ENCODE data around the gene FBXL13. TPM values are rescaled to one million over a fixed set of nuclear protein-coding genes. Genes with fewer than 3 reads are reported as not detected.

The FBXL13 gene
- total and polyA plus RNA-seq, 8 donors: 0.80 to 25.3 (median 6.0) TPM; not detected in 1

DNA sequence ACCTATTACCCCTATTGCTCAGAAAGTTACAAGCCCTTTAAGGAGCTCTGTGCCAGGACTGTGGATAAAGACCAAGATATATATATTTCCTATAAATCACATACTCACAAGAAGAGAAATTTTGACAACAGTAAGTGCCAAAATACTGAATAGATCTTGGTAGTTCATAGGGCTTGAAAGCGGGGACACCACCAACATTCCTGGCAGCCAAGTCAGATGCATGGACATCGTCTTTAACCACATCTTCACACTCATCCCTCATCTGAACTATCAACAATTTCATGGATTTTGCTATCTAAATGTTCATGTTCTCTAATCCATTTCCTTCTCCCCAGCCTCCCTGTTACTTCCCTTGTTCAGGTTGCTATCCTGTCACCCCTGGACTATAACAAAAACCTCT lies 229.2 kb downstream of the FBXL13 start:
- no peaks in the 10 kb centered on the region for H3K36me3 ChIP-seq
- TF ChIP-seq EP300 (IDR thresholded peaks at IDR 0.05): no peak
- no peak for TF ChIP-seq POLR2AphosphoS5 (IDR thresholded peaks at IDR 0.05)
- TF ChIP-seq POLR2A (IDR thresholded peaks at IDR 0.05): no peak
- TF ChIP-seq, protein P1, sequence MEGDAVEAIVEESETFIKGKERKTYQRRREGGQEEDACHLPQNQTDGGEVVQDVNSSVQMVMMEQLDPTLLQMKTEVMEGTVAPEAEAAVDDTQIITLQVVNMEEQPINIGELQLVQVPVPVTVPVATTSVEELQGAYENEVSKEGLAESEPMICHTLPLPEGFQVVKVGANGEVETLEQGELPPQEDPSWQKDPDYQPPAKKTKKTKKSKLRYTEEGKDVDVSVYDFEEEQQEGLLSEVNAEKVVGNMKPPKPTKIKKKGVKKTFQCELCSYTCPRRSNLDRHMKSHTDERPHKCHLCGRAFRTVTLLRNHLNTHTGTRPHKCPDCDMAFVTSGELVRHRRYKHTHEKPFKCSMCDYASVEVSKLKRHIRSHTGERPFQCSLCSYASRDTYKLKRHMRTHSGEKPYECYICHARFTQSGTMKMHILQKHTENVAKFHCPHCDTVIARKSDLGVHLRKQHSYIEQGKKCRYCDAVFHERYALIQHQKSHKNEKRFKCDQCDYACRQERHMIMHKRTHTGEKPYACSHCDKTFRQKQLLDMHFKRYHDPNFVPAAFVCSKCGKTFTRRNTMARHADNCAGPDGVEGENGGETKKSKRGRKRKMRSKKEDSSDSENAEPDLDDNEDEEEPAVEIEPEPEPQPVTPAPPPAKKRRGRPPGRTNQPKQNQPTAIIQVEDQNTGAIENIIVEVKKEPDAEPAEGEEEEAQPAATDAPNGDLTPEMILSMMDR (IDR thresholded peaks at IDR 0.05): no peak
- intact Hi-C loops (cut with DNase I; ENCODE audit: low total_unique reads): no loop called here
- 94 to 99% (median 96%) methylated on average over 2 of the region's 2 CpGs for WGBS, 5 donors
- no peak overlapping the region for H3K4me3 ChIP-seq
- no peak overlapping the region for H3K27ac ChIP-seq
- no peaks in the 10 kb centered on the region for H3K27me3 ChIP-seq
- H3K4me1 ChIP-seq: peaks cover 0 to 15% (median 6%) of the 10 kb centered on the region in 4 donors
- H3K9me3 ChIP-seq: no peaks in the 10 kb centered on the region
- DNase-seq: no peak

DNA sequence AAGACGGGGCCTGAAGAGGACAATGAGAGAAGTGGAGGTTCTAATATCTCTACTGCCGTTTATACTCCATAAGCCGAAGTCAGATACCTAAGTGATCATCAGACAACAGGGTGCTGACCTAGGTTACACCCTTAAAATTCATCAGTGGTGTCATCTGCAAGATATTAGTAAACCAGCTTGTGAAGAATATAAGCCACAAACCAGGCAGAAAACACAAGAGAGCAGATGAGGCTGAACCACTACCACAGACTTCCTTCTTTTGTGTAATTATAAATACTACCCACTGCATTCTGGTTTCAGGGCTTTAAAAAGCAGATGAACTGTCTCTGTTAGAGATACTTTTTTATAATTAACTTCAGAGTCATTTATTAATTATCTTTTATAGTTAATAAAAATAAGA lies 230.7 kb downstream of the FBXL13 start:
- Histone ChIP-seq H3K27me3 (no peaks in the 10 kb centered on the region), H3K36me3 (no peaks in the 10 kb centered on the region), H3K27ac (no peak overlapping the region), H3K9me3 (no peaks in the 10 kb centered on the region), H3K4me3 (no peak overlapping the region), H3K4me1 (peaks cover 0 to 9% (median 2%) of the 10 kb centered on the region in 4 donors)
- TF ChIP-seq POLR2A (IDR thresholded peaks at IDR 0.05): no peak
- TF ChIP-seq, protein P1 (IDR thresholded peaks at IDR 0.05): no peak
- no peak for TF ChIP-seq EP300 (IDR thresholded peaks at IDR 0.05)
- no peak for TF ChIP-seq POLR2AphosphoS5 (IDR thresholded peaks at IDR 0.05)
- DNase-seq: no peak
- intact Hi-C loops (cut with DNase I; ENCODE audit: low total_unique reads): no loop called here
- WGBS, 5 donors: 88 to 99% (median 94%) methylated on average over 3 of the region's 3 CpGs

DNA sequence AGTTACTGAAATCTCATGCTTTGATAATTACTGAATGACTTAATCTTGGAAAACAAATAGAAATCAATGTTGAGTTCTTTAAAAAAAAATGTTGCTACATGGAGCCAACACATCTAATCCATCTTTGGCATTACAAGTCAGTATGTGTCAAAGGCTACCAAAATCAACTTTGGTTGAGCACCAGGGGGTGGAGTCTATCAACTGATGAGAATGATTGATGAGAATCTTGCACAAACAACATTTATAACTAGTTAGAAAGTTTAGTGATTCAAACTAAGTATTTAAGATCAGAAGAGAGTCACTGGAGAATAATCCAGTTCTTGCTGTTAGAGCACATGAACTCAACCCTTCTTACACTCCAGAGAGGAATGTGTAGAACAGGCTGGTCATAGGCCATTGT lies 232.3 kb downstream of the FBXL13 start:
- H3K4me3 ChIP-seq: no peak overlapping the region
- intact Hi-C loops (cut with DNase I; ENCODE audit: low total_unique reads): no loop called here
- H3K27ac ChIP-seq: no peak overlapping the region
- no peaks in the 10 kb centered on the region for H3K9me3 ChIP-seq
- H3K36me3 ChIP-seq: no peaks in the 10 kb centered on the region
- H3K4me1 ChIP-seq: peaks cover 0 to 10% (median 3%) of the 10 kb centered on the region in 4 donors
- no peak for DNase-seq
- H3K27me3 ChIP-seq: no peaks in the 10 kb centered on the region
- TF ChIP-seq POLR2A (IDR thresholded peaks at IDR 0.05) (no peak), POLR2AphosphoS5 (IDR thresholded peaks at IDR 0.05) (no peak), EP300 (IDR thresholded peaks at IDR 0.05) (no peak)
- TF ChIP-seq, protein P1 (IDR thresholded peaks at IDR 0.05): no peak

DNA sequence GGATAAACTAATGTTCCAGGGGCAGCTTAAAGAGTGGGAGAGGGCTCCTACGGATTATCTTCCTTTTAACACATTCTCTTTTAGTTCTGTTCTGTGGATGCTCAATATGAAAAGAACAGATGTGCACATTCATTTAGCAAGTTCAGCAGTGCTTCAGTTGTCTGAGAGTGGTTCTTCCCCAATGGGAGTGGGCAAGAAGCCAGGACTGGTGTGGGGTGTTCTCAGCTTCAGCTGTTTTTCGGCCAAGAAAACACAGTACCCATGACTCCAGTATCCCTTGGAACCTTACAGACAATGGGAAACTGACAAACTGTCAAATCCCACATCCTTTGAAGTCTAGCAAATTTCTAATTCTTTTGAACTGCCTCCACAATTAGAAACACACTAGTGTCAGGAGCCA lies 233.3 kb downstream of the FBXL13 start:
- intact Hi-C loops (cut with DNase I; ENCODE audit: low total_unique reads): no loop called here

More for the DNA sequence above, 233.3 kb downstream of the FBXL13 start:
- DNase-seq: peak in 1 of 2 donors; percentile 55
- H3K36me3 ChIP-seq: no peaks in the 10 kb centered on the region
- peaks cover 0 to 20% (median 9%) of the 10 kb centered on the region in 4 donors for H3K4me1 ChIP-seq
- TF ChIP-seq EP300 (IDR thresholded peaks at IDR 0.05): no peak
- TF ChIP-seq, protein P1 (IDR thresholded peaks at IDR 0.05): no peak
- TF ChIP-seq POLR2A (IDR thresholded peaks at IDR 0.05): no peak
- TF ChIP-seq POLR2AphosphoS5 (IDR thresholded peaks at IDR 0.05): no peak
- no peaks in the 10 kb centered on the region for H3K9me3 ChIP-seq
- H3K4me3 ChIP-seq: no peak overlapping the region
- H3K27me3 ChIP-seq: no peaks in the 10 kb centered on the region
- no peak overlapping the region for H3K27ac ChIP-seq
- 74 to 92% (median 78%) methylated on average over 2 of the region's 2 CpGs for WGBS, 5 donors
